ENCODE data around the gene PRKG1. TPM values are rescaled to one million over a fixed set of nuclear protein-coding genes. Genes with fewer than 3 reads are reported as not detected.
"Not testable (repeated sequence)": the region's sequence is repeated elsewhere in the genome, so short reads cannot be mapped to it uniquely, and the experiment has no call there.

PRKG1 gene
- total RNA-seq, 1 donor from 2014 or later, result 28.2 TPM

GRCh38 chr10:51273574-51273973 is 199.3 kb downstream of the PRKG1 start:
- intact Hi-C loops (cut with DNase I), result no loop called here
- ATAC-seq (ENCODE audit: poor library complexity), result no peak
- no peak for DNase-seq

GRCh38 chr10:51276097-51276496 is 201.8 kb downstream of the PRKG1 start:
- DNase-seq; ATAC-seq (ENCODE audit: poor library complexity); intact Hi-C loops (cut with DNase I): not testable (repeated sequence)

GRCh38 chr10:51281387-51281786 is 207.1 kb downstream of the PRKG1 start:
- DNase-seq; ATAC-seq (ENCODE audit: poor library complexity); intact Hi-C loops (cut with DNase I): not testable (repeated sequence)

GRCh38 chr10:51285601-51286000 is 211.3 kb downstream of the PRKG1 start:
- intact Hi-C loops (cut with DNase I), result no loop called here
- ATAC-seq (ENCODE audit: poor library complexity) (no peak), DNase-seq (no peak)

- DNase-seq (no peak), ATAC-seq (ENCODE audit: poor library complexity) (no peak)
- intact Hi-C loops (cut with DNase I), result no loop called here
Observed at GRCh38 chr10:51288511-51288910, 214.2 kb downstream of the PRKG1 start.

- DNase-seq (no peak), ATAC-seq (ENCODE audit: poor library complexity) (no peak)
- intact Hi-C loops (cut with DNase I), result no loop called here
Observed at GRCh38 chr10:51289519-51289918, 215.2 kb downstream of the PRKG1 start.

GRCh38 chr10:51291961-51292360 is 217.7 kb downstream of the PRKG1 start:
- DNase-seq (no peak), ATAC-seq (ENCODE audit: poor library complexity) (no peak)
- intact Hi-C loops (cut with DNase I), result no loop called here

GRCh38 chr10:51297438-51297837 is 223.2 kb downstream of the PRKG1 start:
- DNase-seq (no peak), ATAC-seq (ENCODE audit: poor library complexity) (no peak)
- intact Hi-C loops (cut with DNase I), result no loop called here

GRCh38 chr10:51300617-51301304 is 226.5 kb downstream of the PRKG1 start:
- DNase-seq (no peak), ATAC-seq (ENCODE audit: poor library complexity) (peak; percentile 70)
- intact Hi-C loops (cut with DNase I), result no loop called here

GRCh38 chr10:51301644-51302043 is 227.4 kb downstream of the PRKG1 start:
- no peak for DNase-seq
- intact Hi-C loops (cut with DNase I), result no loop called here
- ATAC-seq (ENCODE audit: poor library complexity), result peak; percentile 50

- ATAC-seq (ENCODE audit: poor library complexity) (peak; percentile 57), DNase-seq (no peak)
- intact Hi-C loops (cut with DNase I), result no loop called here
Observed at GRCh38 chr10:51302316-51302715, 228.0 kb downstream of the PRKG1 start.

GRCh38 chr10:51308116-51308515 is 233.8 kb downstream of the PRKG1 start:
- intact Hi-C loops (cut with DNase I), result no loop called here
- ATAC-seq (ENCODE audit: poor library complexity), result no peak
- DNase-seq, result no peak

- no peak for DNase-seq
- ATAC-seq (ENCODE audit: poor library complexity), result no peak
- intact Hi-C loops (cut with DNase I), result no loop called here
Observed at GRCh38 chr10:51311228-51311627, 236.9 kb downstream of the PRKG1 start.

- intact Hi-C loops (cut with DNase I), result no loop called here
- ATAC-seq (ENCODE audit: poor library complexity) (no peak), DNase-seq (no peak)
Observed at GRCh38 chr10:51312817-51313216, 238.5 kb downstream of the PRKG1 start.

- no peak for DNase-seq
- intact Hi-C loops (cut with DNase I), result no loop called here
- ATAC-seq (ENCODE audit: poor library complexity), result no peak
Observed at GRCh38 chr10:51313251-51313650, 239.0 kb downstream of the PRKG1 start.

- ATAC-seq (ENCODE audit: poor library complexity), result no peak
- intact Hi-C loops (cut with DNase I), result no loop called here
- no peak for DNase-seq
Observed at GRCh38 chr10:51313773-51314478, 239.6 kb downstream of the PRKG1 start.

- ATAC-seq (ENCODE audit: poor library complexity) (no peak), DNase-seq (no peak)
- intact Hi-C loops (cut with DNase I), result no loop called here
Observed at GRCh38 chr10:51314481-51314880, 240.2 kb downstream of the PRKG1 start.

GRCh38 chr10:51318399-51319172 is 244.3 kb downstream of the PRKG1 start:
- ATAC-seq (ENCODE audit: poor library complexity) (no peak), DNase-seq (no peak)
- intact Hi-C loops (cut with DNase I), result no loop called here

- intact Hi-C loops (cut with DNase I), result no loop called here
Observed at GRCh38 chr10:51319173-51319435, 244.8 kb downstream of the PRKG1 start.

GRCh38 chr10:51321300-51321699 is 247.0 kb downstream of the PRKG1 start:
- intact Hi-C loops (cut with DNase I), result no loop called here
- no peak for DNase-seq
- no peak for ATAC-seq (ENCODE audit: poor library complexity)

More at GRCh38 chr10:51319173-51319435, 244.8 kb downstream of the PRKG1 start:
- ATAC-seq (ENCODE audit: poor library complexity), result no peak
- no peak for DNase-seq

Data from Right ventricle myocardium superior (tissue), 1 donor.